ENCODE results near the gene CAMKMT. TPM values are rescaled to one million over a fixed set of nuclear protein-coding genes. Genes with fewer than 3 reads are reported as not detected.
"Not testable (repeated sequence)": the region's sequence is repeated elsewhere in the genome, so short reads cannot be mapped to it uniquely, and the experiment has no call there.

The CAMKMT gene
- total RNA-seq, 2 experiments from 2014 or later = 25.7 to 27.4 TPM

DNA sequence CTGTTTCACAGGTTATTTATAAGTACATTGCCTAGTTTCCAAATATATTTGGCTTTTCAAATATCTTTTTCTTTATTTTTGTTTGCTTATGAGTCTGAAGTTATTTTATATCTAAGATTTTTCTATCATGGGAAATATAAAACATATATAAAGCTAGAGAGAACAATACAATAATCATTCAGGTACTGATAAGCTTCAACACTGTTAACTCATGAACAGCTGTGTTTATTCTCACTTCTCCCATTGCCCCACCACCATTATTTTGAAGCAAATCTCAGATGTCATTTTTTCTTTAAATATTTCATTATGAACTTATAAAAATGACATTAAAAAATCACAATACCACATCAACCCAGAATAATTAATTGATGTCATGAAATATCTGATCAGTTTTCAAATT is 9.7 kb downstream of the CAMKMT start:
- Histone ChIP-seq H3K4me1 (ENCODE audit: insufficient read depth, low read length, poor library complexity, severe bottlenecking) (no peaks in the 10 kb centered on the region), H3K9me3 (ENCODE audit: low read length) (no peaks in the 10 kb centered on the region), H3K27ac (ENCODE audit: low read depth, low read length, poor library complexity, severe bottlenecking) (no peak overlapping the region), H2AFZ (ENCODE audit: low read length) (no peak overlapping the region), H3K79me2 (ENCODE audit: insufficient read depth, low read depth, low read length) (peaks cover 13% of the 10 kb centered on the region; the same call in 1 of the 2 replicates), H3K4me3 (ENCODE audit: low read depth, low read length, poor library complexity, severe bottlenecking) (no peak overlapping the region), H3K9me2 (ENCODE audit: insufficient read depth, low read length) (no peaks in the 10 kb centered on the region), H4K20me1 (ENCODE audit: insufficient read depth, low read length) (0 out of 2 replicates have a peak, but pooled peaks cover 3% of the 10 kb centered on the region), H3K4me2 (ENCODE audit: low read length) (no peak overlapping the region), H3K36me3 (ENCODE audit: insufficient read depth, low read length) (peaks cover 4% of the 10 kb centered on the region)
- no TSS peak for BruUV-seq (replicated peaks)
- DNase-seq (ENCODE audit: low spot score) = no peak
- POLR2A ChIA-PET = interaction anchor here (0.8 to 1.0 kb wide), 2 partner anchors 9 to 60 kb away, joined by 3 to 5 read pairs; no protein-coding TSS in a partner anchor
- CTCF ChIA-PET (ENCODE audit: unreplicated experiment) = no interaction called here
- TF ChIP-seq EZH2phosphoT487 (IDR thresholded peaks at IDR 0.05; ENCODE audit: borderline replicate concordance, low read depth, low read length) (no peak), CTCF (conservative IDR thresholded peaks at IDR 0.05; ENCODE audit: low read length) (no peak)
- intact Hi-C loops (cut with micrococcal nuclease; ENCODE audit: unreplicated experiment) = no loop called here

DNA sequence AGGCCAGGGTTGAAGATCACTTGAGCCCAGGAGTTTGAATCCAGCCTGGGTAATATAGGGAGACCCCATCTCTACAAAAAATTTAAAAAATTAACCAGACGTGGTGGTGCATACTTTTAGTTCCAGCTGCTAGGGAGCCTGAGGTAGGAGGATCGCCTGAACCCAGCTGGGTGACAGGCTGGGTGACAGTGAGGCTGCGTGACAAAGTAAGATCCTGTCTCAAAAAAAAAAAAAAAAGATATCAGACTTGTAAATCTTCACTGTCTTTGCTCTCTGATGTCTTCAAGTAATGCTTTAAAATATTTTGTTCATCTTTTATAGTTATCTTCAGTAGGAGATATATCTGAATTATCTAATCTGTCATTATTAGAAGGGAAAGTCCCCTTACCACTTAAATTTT is 10.5 kb downstream of the CAMKMT start:
- DNase-seq (ENCODE audit: low spot score) = no peak
- Histone ChIP-seq H4K20me1 (ENCODE audit: insufficient read depth, low read length) (0 out of 2 replicates have a peak, but pooled peaks cover 3% of the 10 kb centered on the region), H3K4me1 (ENCODE audit: insufficient read depth, low read length, poor library complexity, severe bottlenecking) (no peaks in the 10 kb centered on the region), H3K4me3 (ENCODE audit: low read depth, low read length, poor library complexity, severe bottlenecking) (no peak overlapping the region), H3K36me3 (ENCODE audit: insufficient read depth, low read length) (peaks cover 4% of the 10 kb centered on the region), H3K4me2 (ENCODE audit: low read length) (no peak overlapping the region), H2AFZ (ENCODE audit: low read length) (no peak overlapping the region), H3K79me2 (ENCODE audit: insufficient read depth, low read depth, low read length) (peaks cover 9% of the 10 kb centered on the region; the same call in 1 of the 2 replicates), H3K27ac (ENCODE audit: low read depth, low read length, poor library complexity, severe bottlenecking) (no peak overlapping the region), H3K9me2 (ENCODE audit: insufficient read depth, low read length) (no peaks in the 10 kb centered on the region), H3K9me3 (ENCODE audit: low read length) (no peaks in the 10 kb centered on the region)
- TF ChIP-seq EZH2phosphoT487 (IDR thresholded peaks at IDR 0.05; ENCODE audit: borderline replicate concordance, low read depth, low read length) = no peak
- no peak for TF ChIP-seq CTCF (conservative IDR thresholded peaks at IDR 0.05; ENCODE audit: low read length)
- ChIA-PET POLR2A (interaction anchor here (0.5 to 1.0 kb wide), 2 partner anchors 10 to 336 kb away, joined by 3 to 4 read pairs; no protein-coding TSS in a partner anchor), CTCF (ENCODE audit: unreplicated experiment) (no interaction called here)
- no TSS peak for BruUV-seq (replicated peaks)
- intact Hi-C loops (cut with micrococcal nuclease; ENCODE audit: unreplicated experiment) = no loop called here

DNA sequence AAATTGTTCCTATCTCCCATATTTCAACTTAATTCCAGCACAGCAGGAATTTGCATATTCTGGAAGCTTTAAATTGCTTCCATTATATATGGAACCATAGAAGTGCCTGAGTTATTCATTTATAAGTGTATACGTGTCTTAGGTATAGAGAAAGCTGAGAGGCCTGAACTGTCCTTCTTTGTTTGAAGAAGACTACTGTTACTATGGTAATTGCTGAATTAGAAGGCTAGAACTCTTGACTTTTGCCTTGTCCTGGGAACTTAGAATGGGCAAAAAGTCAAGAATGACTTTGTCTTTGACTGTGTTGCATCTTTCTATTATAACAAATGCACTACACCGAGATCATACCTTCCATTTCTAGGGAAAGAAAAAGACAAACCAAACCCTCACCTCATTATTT is 15.7 kb downstream of the CAMKMT start:
- no peak for DNase-seq (ENCODE audit: low spot score)
- H3K9me3 ChIP-seq (ENCODE audit: low read length) = no peaks in the 10 kb centered on the region
- H3K4me3 ChIP-seq (ENCODE audit: low read depth, low read length, poor library complexity, severe bottlenecking) = no peak overlapping the region
- peaks cover 8% of the 10 kb centered on the region for H3K36me3 ChIP-seq (ENCODE audit: insufficient read depth, low read length)
- no peaks in the 10 kb centered on the region for H4K20me1 ChIP-seq (ENCODE audit: insufficient read depth, low read length)
- POLR2A ChIA-PET = interaction anchor here (0.8 to 1.1 kb wide), 3 partner anchors 15 to 66 kb away, joined by 3 to 4 read pairs (median 3); no protein-coding TSS in a partner anchor
- no TSS peak for BruUV-seq (replicated peaks)
- H3K27ac ChIP-seq (ENCODE audit: low read depth, low read length, poor library complexity, severe bottlenecking) = no peak overlapping the region
- H3K79me2 ChIP-seq (ENCODE audit: insufficient read depth, low read depth, low read length) = no peaks in the 10 kb centered on the region
- H3K4me1 ChIP-seq (ENCODE audit: insufficient read depth, low read length, poor library complexity, severe bottlenecking) = no peaks in the 10 kb centered on the region
- H3K4me2 ChIP-seq (ENCODE audit: low read length) = no peak overlapping the region
- H3K9me2 ChIP-seq (ENCODE audit: insufficient read depth, low read length) = no peaks in the 10 kb centered on the region; the same call in 1 of the 2 replicates
- no peak overlapping the region for H2AFZ ChIP-seq (ENCODE audit: low read length)
- TF ChIP-seq EZH2phosphoT487 (IDR thresholded peaks at IDR 0.05; ENCODE audit: borderline replicate concordance, low read depth, low read length) (no peak), CTCF (conservative IDR thresholded peaks at IDR 0.05; ENCODE audit: low read length) (no peak)
- intact Hi-C loops (cut with micrococcal nuclease; ENCODE audit: unreplicated experiment) = no loop called here
- CTCF ChIA-PET (ENCODE audit: unreplicated experiment) = no interaction called here

- BruUV-seq (replicated peaks); H4K20me1 ChIP-seq (ENCODE audit: insufficient read depth, low read length); H3K4me3 ChIP-seq (ENCODE audit: low read depth, low read length, poor library complexity, severe bottlenecking); H3K4me2 ChIP-seq (ENCODE audit: low read length); H3K9me2 ChIP-seq (ENCODE audit: insufficient read depth, low read length); H2AFZ ChIP-seq (ENCODE audit: low read length); CTCF ChIA-PET (ENCODE audit: unreplicated experiment); H3K4me1 ChIP-seq (ENCODE audit: insufficient read depth, low read length, poor library complexity, severe bottlenecking); H3K36me3 ChIP-seq (ENCODE audit: insufficient read depth, low read length); POLR2A ChIA-PET; H3K27ac ChIP-seq (ENCODE audit: low read depth, low read length, poor library complexity, severe bottlenecking); H3K79me2 ChIP-seq (ENCODE audit: insufficient read depth, low read depth, low read length); DNase-seq (ENCODE audit: low spot score); intact Hi-C loops (cut with micrococcal nuclease; ENCODE audit: unreplicated experiment); H3K9me3 ChIP-seq (ENCODE audit: low read length): not testable (repeated sequence)
Measured at GRCh38 chr2:44385226-44385625, 23.5 kb downstream of the CAMKMT start.
